Right lobe of liver (tissue), 4 donors: Measurements from ENCODE around the gene PLEKHG4B.

Source experiments
- POLR2A ChIP-seq: fragments of 450-650 bp; IDR thresholded peaks from one replicate; pipeline ENCODE4 v1.6.1; 2017; ENCODE audit warnings: antibody characterized with exemption, mild to moderate bottlenecking
- TF ChIP-seq, protein P1 (sequence below), 4 donors: fragments of 200-600 bp in 3 of 4; fragments of 450-650 bp in 1 of 4; IDR thresholded peaks; one replicate each; pipeline versions ENCODE4 v1.5.1 to v1.8.0; 2016 to 2022; ENCODE audit warnings: antibody characterized with exemption in 4 of 4, mild to moderate bottlenecking in 2 of 4
- donor health status: DM: no; HTN: no; CAD: no.
- donor health status: DM: no; HTN: no; CAD: no.
- donor health status: DM: no; HTN: yes; CAD: no.

DNA sequence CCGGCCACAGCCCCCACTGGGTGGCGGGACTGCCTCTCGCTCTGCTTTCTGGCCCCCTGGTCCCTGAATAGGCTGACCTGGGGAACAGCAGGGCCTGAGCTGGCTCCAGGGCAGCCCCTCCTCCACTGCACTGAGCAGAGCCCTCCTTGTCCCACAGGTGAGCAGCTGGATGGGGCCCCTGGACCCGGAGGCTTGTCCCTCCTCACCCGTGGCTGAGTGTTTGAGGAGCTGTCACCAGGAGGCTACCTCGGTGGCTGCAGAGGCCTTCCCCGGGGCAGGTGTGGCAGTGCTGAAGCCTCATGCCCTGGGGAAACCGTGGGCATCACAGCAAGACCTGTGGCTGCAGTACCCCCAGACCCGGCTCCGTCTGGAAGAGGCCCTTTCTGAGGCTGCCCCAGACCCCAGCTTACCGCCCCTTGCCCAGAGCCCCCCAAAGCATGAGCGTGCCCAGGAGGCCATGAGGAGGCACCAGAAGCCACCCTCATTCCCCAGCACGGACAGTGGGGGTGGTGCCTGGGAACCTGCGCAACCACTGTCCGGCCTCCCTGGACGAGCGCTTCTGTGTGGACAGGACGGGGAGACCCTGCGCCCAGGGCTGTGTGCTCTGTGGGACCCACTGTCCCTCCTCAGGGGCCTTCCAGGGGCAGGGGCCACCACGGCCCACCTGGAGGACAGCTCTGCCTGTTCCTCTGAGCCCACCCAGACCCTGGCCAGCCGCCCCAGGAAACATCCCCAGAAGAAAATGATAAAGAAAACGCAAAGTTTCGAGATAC, 70.8 kb downstream of the PLEKHG4B start:
- TF ChIP-seq, protein P1, sequence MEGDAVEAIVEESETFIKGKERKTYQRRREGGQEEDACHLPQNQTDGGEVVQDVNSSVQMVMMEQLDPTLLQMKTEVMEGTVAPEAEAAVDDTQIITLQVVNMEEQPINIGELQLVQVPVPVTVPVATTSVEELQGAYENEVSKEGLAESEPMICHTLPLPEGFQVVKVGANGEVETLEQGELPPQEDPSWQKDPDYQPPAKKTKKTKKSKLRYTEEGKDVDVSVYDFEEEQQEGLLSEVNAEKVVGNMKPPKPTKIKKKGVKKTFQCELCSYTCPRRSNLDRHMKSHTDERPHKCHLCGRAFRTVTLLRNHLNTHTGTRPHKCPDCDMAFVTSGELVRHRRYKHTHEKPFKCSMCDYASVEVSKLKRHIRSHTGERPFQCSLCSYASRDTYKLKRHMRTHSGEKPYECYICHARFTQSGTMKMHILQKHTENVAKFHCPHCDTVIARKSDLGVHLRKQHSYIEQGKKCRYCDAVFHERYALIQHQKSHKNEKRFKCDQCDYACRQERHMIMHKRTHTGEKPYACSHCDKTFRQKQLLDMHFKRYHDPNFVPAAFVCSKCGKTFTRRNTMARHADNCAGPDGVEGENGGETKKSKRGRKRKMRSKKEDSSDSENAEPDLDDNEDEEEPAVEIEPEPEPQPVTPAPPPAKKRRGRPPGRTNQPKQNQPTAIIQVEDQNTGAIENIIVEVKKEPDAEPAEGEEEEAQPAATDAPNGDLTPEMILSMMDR (IDR thresholded peaks at IDR 0.05), result no peak
- TF ChIP-seq POLR2A, result no peak
